IMR-90 (cell line): ENCODE measurements around the gene YBX1. TPM values are rescaled to one million over a fixed set of nuclear protein-coding genes. Genes with fewer than 3 reads are reported as not detected.

Source experiments
- ATAC-seq: fragments of 200-7000 bp; cut with Tn5 transposase; 2 replicates; pipeline ENCODE4 v1.9.1; 2020; ENCODE audit warnings: low read depth, mild to moderate bottlenecking, moderate library complexity
- BruUV-seq: library from RNA; stranded (reverse); fragments of 400-500 nt; replicated peaks from 2 replicates; lab custom pipeline; 2021; lab: Mats Ljungman, UMichigan
- CTCF ChIA-PET: fragments of 300-600 bp; formaldehyde crosslinking; extraction: SDS; loops from one replicate; lab custom pipeline; 2021; ENCODE audit warnings: antibody characterized with exemption; lab: Yijun Ruan, JAX
- POLR2A ChIA-PET: fragments of 300-600 bp; sonication (Branson Sonifier 250); formaldehyde crosslinking; loops from one replicate; lab custom pipeline; 2022; ENCODE audit warnings: antibody characterized with exemption; ENCODE audit not compliant: unreplicated experiment; lab: Charles Lee
- DNase-seq: peaks from one replicate; pipeline ENCODE4 v3.0.0; 2013
- H2AFZ ChIP-seq: replicated peaks from 2 replicates; pipeline ENCODE3; 2013; ENCODE audit warnings: low read length, mild to moderate bottlenecking; ENCODE audit not compliant: poor library complexity
- H2AK5ac ChIP-seq: 2 replicates; pipeline ENCODE4 v1.6.1; 2013; ENCODE audit warnings: low read depth, low read length, inconsistent platforms
- H2AK9ac ChIP-seq: replicated peaks from 2 replicates; pipeline ENCODE3; 2013; ENCODE audit warnings: mild to moderate bottlenecking, low read depth, low read length, moderate library complexity; ENCODE audit not compliant: poor library complexity
- H2BK120ac ChIP-seq: 2 replicates; pipeline ENCODE4 v1.6.1; 2013; ENCODE audit warnings: low read depth, low read length, inconsistent platforms
- H2BK15ac ChIP-seq: 3 replicates; pipeline ENCODE4 v1.6.1; 2013; ENCODE audit warnings: low read depth, low read length, inconsistent platforms
- H2BK20ac ChIP-seq: 2 replicates; pipeline ENCODE4 v1.6.1; 2013; ENCODE audit warnings: low read depth, mild to moderate bottlenecking, inconsistent platforms, low read length, moderate library complexity
- H2BK5ac ChIP-seq: 2 replicates; pipeline ENCODE4 v1.6.1; 2013; ENCODE audit warnings: mild to moderate bottlenecking, low read depth, low read length, inconsistent platforms; ENCODE audit not compliant: poor library complexity, severe bottlenecking
- H3K14ac ChIP-seq: replicated peaks from 2 replicates; pipeline ENCODE4 v1.6.1; 2013; ENCODE audit warnings: low read depth, low read length, inconsistent platforms
- H3K18ac ChIP-seq: 2 replicates; pipeline ENCODE4 v1.6.1; 2013; ENCODE audit warnings: low read depth, low read length, control low read depth
- H3K23ac ChIP-seq: 2 replicates; pipeline ENCODE4 v1.6.1; 2013; ENCODE audit warnings: low read depth, low read length, inconsistent platforms
- H3K27ac ChIP-seq: 2 replicates; pipeline ENCODE4 v1.5.1; 2013; ENCODE audit warnings: mild to moderate bottlenecking, control low read depth, low read length; ENCODE audit not compliant: insufficient read depth
- H3K27me3 ChIP-seq: 2 replicates; pipeline ENCODE4 v1.6.1; 2013; ENCODE audit warnings: low read length; ENCODE audit not compliant: control insufficient read depth, insufficient read depth
- H3K36me3 ChIP-seq: 2 replicates; pipeline ENCODE4 v1.6.1; 2013; ENCODE audit warnings: low read length, mixed read lengths; ENCODE audit not compliant: control insufficient read depth, insufficient read depth
- H3K4ac ChIP-seq: 2 replicates; pipeline ENCODE4 v1.6.1; 2013; ENCODE audit warnings: low read depth, low read length, inconsistent platforms
- H3K4me1 ChIP-seq: 2 replicates; pipeline ENCODE4 v1.6.1; 2013; ENCODE audit warnings: low read length, mixed read lengths; ENCODE audit not compliant: control insufficient read depth, insufficient read depth
- H3K4me2 ChIP-seq: 2 replicates; pipeline ENCODE4 v1.6.1; 2013; ENCODE audit warnings: low read depth, mild to moderate bottlenecking, control low read depth, low read length, moderate library complexity
- H3K4me3 ChIP-seq: 2 replicates; pipeline ENCODE4 v1.5.1; 2013; ENCODE audit warnings: low read depth, mild to moderate bottlenecking, control low read depth, low read length, moderate library complexity; ENCODE audit not compliant: insufficient read depth
- H3K56ac ChIP-seq: 2 replicates; pipeline ENCODE4 v1.6.1; 2013; ENCODE audit warnings: low read length, inconsistent platforms; ENCODE audit not compliant: insufficient read depth; ENCODE audit errors: extremely low read depth
- H3K79me1 ChIP-seq, 2 experiments: 2 replicates each; pipeline ENCODE4 v1.6.1; 2013; ENCODE audit warnings: low read length in 2 of 2, inconsistent platforms in 1 of 2, low read depth in 1 of 2
- H3K9ac ChIP-seq: 2 replicates; pipeline ENCODE4 v1.6.1; 2013; ENCODE audit warnings: low read depth, low read length, control low read depth
- H3K9me1 ChIP-seq: 2 replicates; pipeline ENCODE4 v1.6.1; 2013; ENCODE audit warnings: low read length, inconsistent platforms; ENCODE audit not compliant: insufficient read depth
- H3K9me3 ChIP-seq: 2 replicates; pipeline ENCODE4 v1.6.1; 2013; ENCODE audit warnings: low read length; ENCODE audit not compliant: control insufficient read depth, insufficient read depth
- H4K20me1 ChIP-seq: 2 replicates; pipeline ENCODE4 v1.6.1; 2013; ENCODE audit warnings: low read length, inconsistent platforms; ENCODE audit not compliant: insufficient read depth
- H4K5ac ChIP-seq: 2 replicates; pipeline ENCODE4 v1.6.1; 2013; ENCODE audit warnings: mild to moderate bottlenecking, low read depth, low read length, control low read depth
- H4K8ac ChIP-seq, 2 experiments: 2 replicates each; pipeline ENCODE4 v1.6.1; 2013; ENCODE audit warnings: low read depth in 2 of 2, low read length in 2 of 2, control low read depth in 1 of 2, inconsistent platforms in 1 of 2
- H4K91ac ChIP-seq: 2 replicates; pipeline ENCODE4 v1.6.1; 2013; ENCODE audit warnings: low read depth, low read length, inconsistent platforms; ENCODE audit not compliant: insufficient read depth
- BHLHE40 ChIP-seq: fragments of 150-350 bp; IDR thresholded peaks from 2 replicates; pipeline ENCODE4 v1.6.1; 2016; ENCODE audit warnings: mild to moderate bottlenecking, low read depth, low read length
- CHD1 ChIP-seq: IDR thresholded peaks from 2 replicates; pipeline ENCODE4 v1.6.1; 2012; ENCODE audit warnings: low read depth, low read length, improper control_type of control experiment
- FOS ChIP-seq: fragments of 150-350 bp; IDR thresholded peaks from 2 replicates; pipeline ENCODE4 v1.6.1; 2016; ENCODE audit warnings: low read depth, low read length
- MAFK ChIP-seq: IDR thresholded peaks from 2 replicates; pipeline ENCODE4 v1.6.1; 2012; ENCODE audit warnings: low read depth, low read length, improper control_type of control experiment
- MXI1 ChIP-seq: IDR thresholded peaks from 2 replicates; pipeline ENCODE4 v1.6.1; 2012; ENCODE audit warnings: low read depth, mild to moderate bottlenecking, low read length, moderate library complexity, borderline replicate concordance
- POLR2A ChIP-seq: IDR thresholded peaks from 2 replicates; pipeline ENCODE4 v1.6.1; 2012; ENCODE audit warnings: mild to moderate bottlenecking, low read depth, low read length
- RAD21 ChIP-seq: IDR thresholded peaks from 2 replicates; pipeline ENCODE4 v1.6.1; 2012; ENCODE audit warnings: low read length, improper control_type of control experiment
- RCOR1 ChIP-seq: IDR thresholded peaks from 2 replicates; pipeline ENCODE4 v1.6.1; 2012; ENCODE audit warnings: mild to moderate bottlenecking, low read length, improper control_type of control experiment; ENCODE audit not compliant: insufficient replicate concordance
- RFX5 ChIP-seq: IDR thresholded peaks from 2 replicates; pipeline ENCODE4 v1.8.0; 2012; ENCODE audit warnings: low read depth, mild to moderate bottlenecking, low read length, moderate library complexity
- WGBS, 2 experiments: methylation state at CpG; one replicate each; pipeline versions ENCODE4 v1.1.5 to v1.1.7; 2013; ENCODE audit warnings: missing lambda C conversion rate in 2 of 2; ENCODE audit not compliant: insufficient read length in 1 of 2; ENCODE audit errors: extremely low coverage in 2 of 2; 5-methylcytosine and 5-hydroxymethylcytosine counted together
- dilution Hi-C: fragments of 300-500 bp; cut with HindIII; formaldehyde crosslinking; loops from one replicate; pipeline ENCODE4 v1.14.3; 2018; ENCODE audit warnings: low sequenced_read_pairs; ENCODE audit not compliant: unreplicated experiment
- in situ Hi-C: fragments of 300-500 bp; cut with MboI; formaldehyde crosslinking; loops from 3 replicates; pipeline ENCODE4 v1.14.3; 2019; ENCODE audit warnings: low sequenced_read_pairs, inconsistent platforms, mixed read lengths
- intact Hi-C: fragments of 100-400 bp; cut with micrococcal nuclease; formaldehyde crosslinking; loops from 2 replicates; pipeline ENCODE4 v1.10.0; 2022
- polyA plus RNA-seq, 3 experiments: library from polyadenylated mRNA; depleted of rRNA; stranded (reverse); fragments of >200 nt; gene quantifications; 2 replicates each; pipeline ENCODE4 v1.2.3, GENCODE V29; 2012; ENCODE audit warnings: low replicate concordance in 1 of 3
- total RNA-seq: library from RNA; depleted of rRNA; stranded (reverse); fragments of >200 nt; gene quantifications from 2 replicates; pipeline ENCODE4 v1.2.3, GENCODE V29; 2012

YBX1 gene
- total and polyA plus RNA-seq, 2 of the 4 experiments (the other 2 are of a cell fraction), result 605 to 843 TPM

- Histone ChIP-seq H3K56ac (no peak overlapping the region), H4K5ac (no peak overlapping the region), H3K9me3 (no peaks in the 10 kb centered on the region), H2AK9ac (no peak overlapping the region), H3K9me1 (peaks cover 6% of the 10 kb centered on the region), H4K8ac (no peak overlapping the region), H2BK15ac (no peak overlapping the region), H3K36me3 (peaks cover 23% of the 10 kb centered on the region), H3K79me1 (peaks cover 7 to 34% of the 10 kb centered on the region in 2 experiments), H3K27ac (no peak overlapping the region), H3K27me3 (no peaks in the 10 kb centered on the region), H2AFZ (no peak overlapping the region), H2BK120ac (no peak overlapping the region), H3K14ac (no peak overlapping the region), H3K9ac (no peak overlapping the region), H3K4me3 (no peak overlapping the region), H3K4me1 (peaks cover 15% of the 10 kb centered on the region), H2BK20ac (no peak overlapping the region), H3K4ac (no peak overlapping the region), H2AK5ac (no peak overlapping the region), H3K18ac (no peak overlapping the region), H2BK5ac (no peak overlapping the region), H4K91ac (no peak overlapping the region), H4K20me1 (peaks cover 74% of the 10 kb centered on the region), H3K4me2 (no peak overlapping the region), H3K23ac (no peak overlapping the region)
- ChIA-PET CTCF (no interaction called here), POLR2A (no interaction called here)
- ATAC-seq (no peak), DNase-seq (no peak)
- in situ Hi-C loops, result no loop called here
- dilution Hi-C loops, result no loop called here
- no peak for TF ChIP-seq RFX5
- TF ChIP-seq POLR2A, result no peak
- TF ChIP-seq MXI1, result no peak
- no peak for TF ChIP-seq RAD21
- no peak for TF ChIP-seq MAFK
- no peak for TF ChIP-seq BHLHE40
- no peak for TF ChIP-seq FOS
- TF ChIP-seq RCOR1, result no peak
- TF ChIP-seq CHD1, result no peak
- no CpG with 5 or more reads among the region's 2 CpGs for WGBS, 2 experiments
- BruUV-seq, result no TSS peak
- intact Hi-C loops, result no loop called here
Observed at GRCh38 chr1:42692911-42693310, 10.7 kb downstream of the YBX1 start.
